HG03558 (cell line): ENCODE results near the gene DRGX.

Source experiments
- ATAC-seq: cut with Tn5 transposase; IDR thresholded peaks from one replicate; pipeline ENCODE4 v1.9.1; 2021; ENCODE audit warnings: moderate number of reproducible peaks; ENCODE audit not compliant: unreplicated experiment; ENCODE audit errors: extremely low read depth

Gene DRGX

DNA sequence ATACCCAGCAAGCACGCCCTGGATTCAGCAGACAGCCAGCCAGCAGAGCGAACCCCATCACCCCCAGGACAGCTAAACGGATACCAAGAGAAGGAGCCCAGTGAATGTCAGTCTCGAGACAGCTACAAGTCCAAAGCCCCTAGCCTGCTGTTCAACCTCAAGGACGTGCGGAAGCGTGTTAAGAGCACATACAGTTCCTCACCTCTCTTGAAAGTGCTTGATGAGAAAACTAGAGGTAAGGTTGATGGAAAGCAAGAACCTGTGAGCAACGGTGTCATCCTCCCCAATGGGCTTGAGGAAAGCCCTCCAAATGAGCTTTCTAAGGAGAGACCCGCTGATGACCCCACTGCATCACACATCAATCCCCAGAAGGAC is 72.0 kb downstream of the DRGX start:
- no peak for ATAC-seq

DNA sequence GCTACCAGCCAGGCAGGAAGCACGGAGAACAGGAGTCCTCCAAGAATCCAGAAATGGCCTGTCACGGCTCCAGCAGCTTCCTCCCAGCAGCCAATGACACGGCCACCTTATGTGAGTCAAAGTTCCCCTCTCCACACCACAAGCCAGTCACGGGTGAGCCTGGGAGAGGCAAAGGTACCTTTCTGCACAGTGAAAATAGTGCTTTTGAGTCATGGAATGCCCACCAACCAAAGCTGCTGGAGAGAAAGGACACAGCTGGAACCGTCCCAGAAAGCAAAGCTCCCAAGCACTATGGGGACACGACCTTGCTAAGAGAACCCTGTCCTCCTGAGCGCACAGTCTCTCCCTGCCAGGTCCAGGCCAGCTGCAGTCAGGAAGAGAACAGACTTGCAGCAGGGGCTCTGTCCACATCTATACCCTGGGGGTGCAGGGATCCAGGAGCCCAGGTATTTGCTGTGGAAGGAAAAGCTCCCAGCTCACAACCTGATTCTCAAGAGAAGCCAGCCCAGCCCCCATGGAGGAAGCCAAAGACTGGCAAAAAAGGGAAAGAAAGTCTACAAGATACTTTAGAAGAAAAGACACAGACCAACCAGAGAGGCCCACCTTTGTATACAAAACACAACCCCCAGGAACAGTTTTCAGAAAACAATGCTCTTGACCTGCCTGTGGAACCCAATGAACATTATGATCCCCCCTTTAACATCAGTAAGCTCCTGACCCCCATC is 72.6 kb downstream of the DRGX start:
- ATAC-seq, result no peak

GRCh38 chr10:49322371-49323170 is 73.3 kb downstream of the DRGX start:
- no peak for ATAC-seq

GRCh38 chr10:49321021-49321420 is 74.9 kb downstream of the DRGX start:
- no peak for ATAC-seq

DNA sequence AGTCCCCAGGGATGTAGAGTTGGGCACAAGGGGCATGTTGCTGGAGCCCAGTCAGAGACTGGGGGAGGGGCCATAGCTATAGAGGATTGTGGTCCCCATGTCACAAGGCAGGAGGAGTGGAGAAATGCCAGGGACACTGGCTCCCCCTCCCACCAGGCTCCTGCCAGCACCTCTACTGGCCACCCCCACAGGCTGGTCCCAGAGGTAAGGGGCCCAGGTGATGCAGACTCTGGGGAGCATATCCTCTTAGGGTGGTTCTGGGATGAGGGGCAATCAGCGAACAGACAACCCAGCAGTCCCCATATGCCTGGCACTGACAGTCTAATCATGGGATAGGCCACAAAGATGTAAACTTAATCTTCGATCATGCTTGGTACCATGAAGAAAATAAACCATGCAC is 75.7 kb downstream of the DRGX start:
- no peak for ATAC-seq

DNA sequence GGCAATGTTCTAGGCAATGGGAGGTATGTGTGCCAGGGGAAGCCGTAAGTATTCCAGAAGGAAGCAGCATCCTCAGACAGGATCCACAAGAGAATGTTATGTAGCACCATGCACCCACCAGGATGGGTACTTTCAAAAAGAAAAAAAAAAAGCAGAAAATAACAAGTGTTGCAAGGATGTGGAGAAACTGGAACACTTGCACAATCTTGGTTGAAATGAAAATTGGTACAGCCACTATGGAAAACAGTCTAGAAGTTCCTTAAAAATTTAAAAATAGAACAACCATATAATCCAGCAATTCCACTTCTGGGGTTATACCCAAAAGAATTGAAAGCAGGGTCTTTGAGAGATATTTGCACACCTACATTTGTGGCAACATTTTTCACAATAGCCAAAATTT is 76.7 kb downstream of the DRGX start:
- no peak for ATAC-seq

- no peak for ATAC-seq
These were observed 77.1 kb downstream of the DRGX start for GRCh38 chr10:49318755-49319154.

DNA sequence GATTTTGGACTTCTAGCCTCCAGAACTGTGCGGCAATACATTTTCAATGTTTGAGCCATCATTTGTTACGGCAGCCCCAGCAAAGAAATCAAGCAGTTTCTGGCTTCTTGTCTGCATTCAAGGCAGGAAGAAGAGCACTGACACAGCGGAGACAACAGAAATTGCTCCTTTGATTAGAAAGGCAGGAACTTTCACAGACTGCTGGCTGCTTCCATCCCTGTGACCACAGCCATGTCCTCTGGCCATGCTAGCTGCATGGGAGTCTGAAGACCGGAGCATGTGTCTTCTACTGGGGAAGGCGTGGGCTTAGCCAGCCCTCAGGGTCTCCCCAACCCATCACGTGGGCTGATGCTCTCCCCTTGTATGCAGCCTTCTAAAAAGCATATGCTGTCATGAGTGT is 77.9 kb downstream of the DRGX start:
- no peak for ATAC-seq

GRCh38 chr10:49314806-49315205 is 81.1 kb downstream of the DRGX start:
- no peak for ATAC-seq
